Panc1 (cell line): ENCODE measurements around the gene FIBCD1. TPM values are rescaled to one million over a fixed set of nuclear protein-coding genes. Genes with fewer than 3 reads are reported as not detected.

Experiments
- ATAC-seq: fragments of 200-7000 bp; cut with Tn5 transposase; 2 replicates; pipeline ENCODE4 v1.9.1; 2020; ENCODE audit warnings: mild to moderate bottlenecking, moderate library complexity
- BruUV-seq: library from RNA; stranded (reverse); fragments of 400-500 nt; replicated peaks from 2 replicates; lab custom pipeline; 2021; lab: Mats Ljungman, UMichigan
- CTCF ChIA-PET: fragments of 300-600 bp; sonication (Branson Sonifier 250); formaldehyde crosslinking; loops from one replicate; lab custom pipeline; 2022; ENCODE audit warnings: antibody characterized with exemption; lab: Charles Lee
- POLR2A ChIA-PET: fragments of 300-600 bp; sonication (Branson Sonifier 250); formaldehyde crosslinking; loops from one replicate; lab custom pipeline; 2022; ENCODE audit warnings: antibody characterized with exemption; lab: Charles Lee
- DNase-seq: peaks from one replicate; pipeline ENCODE4 v3.0.0-alpha.2; 2010; ENCODE audit warnings: low read depth, low spot score
- H3K27ac ChIP-seq: 2 replicates; pipeline ENCODE4 v1.5.1; 2011; ENCODE audit warnings: mild to moderate bottlenecking, low read length, inconsistent platforms
- H3K27me3 ChIP-seq: fragments of 200-500 bp; sonication (Bioruptor generic); 2 replicates; pipeline ENCODE4 v1.6.0; 2014; ENCODE audit warnings: low read length, inconsistent platforms; ENCODE audit not compliant: control insufficient read depth, insufficient read depth
- H3K36me3 ChIP-seq: fragments of 200-500 bp; sonication (Bioruptor generic); 2 replicates; pipeline ENCODE4 v1.5.1; 2014; ENCODE audit warnings: inconsistent platforms, mild to moderate bottlenecking, low read length, moderate library complexity; ENCODE audit not compliant: control insufficient read depth, insufficient read depth
- H3K4me1 ChIP-seq: 2 replicates; pipeline ENCODE4 v1.5.1; 2011; ENCODE audit warnings: inconsistent platforms, mild to moderate bottlenecking, low read length, moderate library complexity; ENCODE audit not compliant: control insufficient read depth, insufficient read depth
- H3K4me3 ChIP-seq, 2 experiments: 2 replicates each; pipeline ENCODE4 v1.5.1; 2011 to 2012; ENCODE audit warnings: low read depth in 2 of 2, low read length in 2 of 2, mild to moderate bottlenecking in 2 of 2, inconsistent platforms in 1 of 2, moderate library complexity in 1 of 2
- H3K9me3 ChIP-seq: fragments of 200-500 bp; sonication (Bioruptor generic); 2 replicates; pipeline ENCODE4 v1.5.1; 2014; ENCODE audit warnings: low read depth, mild to moderate bottlenecking, inconsistent platforms, low read length, moderate library complexity; ENCODE audit not compliant: control insufficient read depth, insufficient read depth
- CTCF ChIP-seq: fragments of 450-650 bp; IDR thresholded peaks from 2 replicates; pipeline ENCODE4 v1.5.1; 2017; ENCODE audit warnings: mild to moderate bottlenecking
- POLR2AphosphoS5 ChIP-seq: IDR thresholded peaks from 2 replicates; pipeline ENCODE4 v1.6.1; 2012; ENCODE audit warnings: mild to moderate bottlenecking, low read depth, low read length, moderate library complexity
- REST ChIP-seq, 2 experiments: IDR thresholded peaks; 2 replicates each; pipeline ENCODE4 v1.6.1; 2011 to 2012; ENCODE audit warnings: low read depth in 2 of 2, control low read depth in 1 of 2, low read length in 1 of 2, mild to moderate bottlenecking in 1 of 2, moderate library complexity in 1 of 2; ENCODE audit not compliant: insufficient read depth in 1 of 2
- SIN3A ChIP-seq: IDR thresholded peaks from 2 replicates; pipeline ENCODE4 v1.6.1; 2012; ENCODE audit warnings: low read depth, mild to moderate bottlenecking, low read length, moderate library complexity, borderline replicate concordance; ENCODE audit not compliant: insufficient read depth
- TCF7L2 ChIP-seq: IDR thresholded peaks from 2 replicates; pipeline ENCODE4 v1.6.1; 2011; ENCODE audit warnings: mild to moderate bottlenecking, low read depth, low read length, inconsistent platforms
- in situ Hi-C: cut with HindIII; loops from 2 replicates; pipeline ENCODE4 v1.10.0; 2016; ENCODE audit warnings: low sequenced_read_pairs, low pct_unique_long_range_greater_than_20kb
- intact Hi-C: fragments of 100-400 bp; cut with micrococcal nuclease; formaldehyde crosslinking; loops from one replicate; pipeline ENCODE4 v1.10.0; 2022; ENCODE audit not compliant: unreplicated experiment
- total RNA-seq: library from RNA; stranded (reverse); gene quantifications from one replicate; pipeline ENCODE4 v1.2.1, GENCODE V29; 2021; ENCODE audit not compliant: unreplicated experiment

Gene FIBCD1
- total RNA-seq, 1 experiment from 2014 or later = 16.3 TPM

DNA sequence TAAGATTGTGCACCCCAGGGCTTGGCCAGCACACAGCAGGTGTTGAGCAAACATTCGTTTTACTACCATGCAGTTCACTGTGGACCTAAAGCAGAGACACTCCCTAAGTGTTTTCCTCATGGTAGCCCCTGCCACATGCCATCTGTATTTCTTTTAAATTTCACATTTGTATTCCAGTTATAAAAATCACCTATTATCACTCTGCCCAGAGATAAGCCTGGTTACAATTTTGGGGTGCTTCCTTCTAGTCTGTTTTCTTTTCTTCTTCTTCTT lies 10.9 kb upstream of the FIBCD1 start:
- TF ChIP-seq SIN3A (no peak), TCF7L2 (no peak), POLR2AphosphoS5 (no peak), CTCF (no peak), REST (IDR thresholded peaks at IDR 0.05; ENCODE audit: insufficient read depth in 1 of 2, low read depth in 2 of 2, low read length in 1 of 2) (no peak)
- ATAC-seq = no peak
- Histone ChIP-seq H3K27ac (no peak overlapping the region), H3K36me3 (no peaks in the 10 kb centered on the region), H3K9me3 (no peaks in the 10 kb centered on the region), H3K4me1 (no peaks in the 10 kb centered on the region), H3K4me3 (no peak overlapping the region), H3K27me3 (no peaks in the 10 kb centered on the region)
- BruUV-seq = no TSS peak
- intact Hi-C loops (no loop called here), in situ Hi-C loops (no loop called here)
- DNase-seq = no peak
- ChIA-PET POLR2A (no interaction called here), CTCF (no interaction called here)

- CTCF ChIA-PET = no interaction called here
- H3K36me3 ChIP-seq = no peaks in the 10 kb centered on the region
- H3K4me1 ChIP-seq = no peaks in the 10 kb centered on the region
- H3K27me3 ChIP-seq = no peaks in the 10 kb centered on the region
- H3K4me3 ChIP-seq = no peak overlapping the region
- H3K27ac ChIP-seq = no peak overlapping the region
- TF ChIP-seq POLR2AphosphoS5 (no peak), SIN3A (no peak), CTCF (no peak), TCF7L2 (no peak), REST (IDR thresholded peaks at IDR 0.05; ENCODE audit: insufficient read depth in 1 of 2, low read depth in 2 of 2, low read length in 1 of 2) (no peak)
- no peak for DNase-seq
- POLR2A ChIA-PET = no interaction called here
- no peaks in the 10 kb centered on the region for H3K9me3 ChIP-seq
- no TSS peak for BruUV-seq
- no peak for ATAC-seq
- intact Hi-C loops (loop anchor here (10.0 kb wide), 1 partner anchor 55 kb away; the partner anchor contains the start of gene QRFP), in situ Hi-C loops (no loop called here)
Measured at GRCh38 chr9:130949188-130950038, 10.4 kb upstream of the FIBCD1 start.
